ENCODE data around the gene PLXNA2. TPM values are rescaled to one million over a fixed set of nuclear protein-coding genes. Genes with fewer than 3 reads are reported as not detected.

The PLXNA2 gene
- total and polyA plus RNA-seq, 2 donors (not counting 3 experiments of a cell fraction or from before 2014, with no cell fraction given) = 42.6 to 229 TPM

- dilution Hi-C loops (cut with MboI; ENCODE audit: extremely low pct_ligation_motif_present, low sequenced_read_pairs) = no loop called here
- DNase-seq (ENCODE audit: low read depth, low spot score) = no peak
- Histone ChIP-seq H3K9ac (replicated peaks; ENCODE audit: extremely low read depth, insufficient read depth, low read length) (no peak overlapping the region), H2AFZ (ENCODE audit: low read depth, low read length) (no peak overlapping the region), H3K4me2 (ENCODE audit: insufficient read depth, low read length) (no peak overlapping the region), H3K79me2 (ENCODE audit: control insufficient read depth, insufficient read depth, low read length) (no peaks in the 10 kb centered on the region), H3K4me1 (ENCODE audit: control insufficient read depth, extremely low read depth, insufficient read depth, low read length) (no peaks in the 10 kb centered on the region), H3K4me3 (replicated peaks in 1 of 3; ENCODE audit: insufficient read depth in 1 of 3, low read depth in 1 of 3, low read length in 3 of 3) (no peak overlapping the region), H4K20me1 (replicated peaks; ENCODE audit: control insufficient read depth, extremely low read depth, insufficient read depth, low read length) (no peaks in the 10 kb centered on the region), H3K27ac (ENCODE audit: insufficient read depth, low read depth, low read length) (no peak overlapping the region), H3K9me3 (replicated peaks; ENCODE audit: control insufficient read depth, insufficient read depth, low read length) (no peaks in the 10 kb centered on the region), H3K36me3 (ENCODE audit: control insufficient read depth in 2 of 2, extremely low read depth in 1 of 2, insufficient read depth in 2 of 2, low read length in 2 of 2) (no peaks in the 10 kb centered on the region), H3K27me3 (ENCODE audit: control insufficient read depth in 2 of 2, insufficient read depth in 2 of 2, low read length in 2 of 2) (peaks cover 37 to 39% of the 10 kb centered on the region in 2 experiments), H3K9me1 (replicated peaks; ENCODE audit: control insufficient read depth, extremely low read depth, insufficient read depth, low read length) (no peaks in the 10 kb centered on the region)
- ChIA-PET POLR2A (no interaction called here), CTCF (interaction anchor here (0.7 to 1.2 kb wide), 2 partner anchors 7 to 404 kb away, joined by 3 read pairs; no protein-coding TSS in a partner anchor)
- no peak for TF ChIP-seq MYC (IDR thresholded peaks at IDR 0.05; ENCODE audit: low read depth, low read length)
- TF ChIP-seq CTCF (IDR thresholded peaks at IDR 0.05; ENCODE audit: extremely low read depth in 1 of 2, insufficient read depth in 1 of 2, low read depth in 1 of 2, low read length in 2 of 2) = peak in 1 of 2 donors; percentile 62
- intact Hi-C loops (cut with micrococcal nuclease) = loop anchor here (1.0 kb wide), 1 partner anchor 259 kb away; no protein-coding TSS in a partner anchor
- no TSS peak for BruUV-seq (replicated peaks)
- peak; percentile 64 for FAIRE-seq
These were observed 8.0 kb upstream of the PLXNA2 start for GRCh38 chr1:208251911-208252835.

- no peaks in the 10 kb centered on the region for H3K9me1 ChIP-seq (replicated peaks; ENCODE audit: control insufficient read depth, extremely low read depth, insufficient read depth, low read length)
- no peak for TF ChIP-seq MAX (IDR thresholded peaks at IDR 0.05; ENCODE audit: insufficient read depth, insufficient read length)
- no peak for TF ChIP-seq POLR2A (IDR thresholded peaks at IDR 0.05; ENCODE audit: low read depth, low read length)
- no peak for TF ChIP-seq GATA2 (IDR thresholded peaks at IDR 0.05; ENCODE audit: insufficient read depth, insufficient read length, low read depth, low read length)
- TF ChIP-seq POLR2AphosphoS5 (IDR thresholded peaks at IDR 0.05; ENCODE audit: insufficient read depth, low read depth, low read length) = no peak
- TF ChIP-seq CTCF (IDR thresholded peaks at IDR 0.05; ENCODE audit: extremely low read depth in 1 of 2, insufficient read depth in 1 of 2, low read depth in 1 of 2, low read length in 2 of 2) = no peak
- TF ChIP-seq MYC (IDR thresholded peaks at IDR 0.05; ENCODE audit: low read depth, low read length) = no peak
- no peak for TF ChIP-seq JUN (IDR thresholded peaks at IDR 0.05; ENCODE audit: borderline replicate concordance, insufficient read depth, insufficient read length, low read depth)
- TF ChIP-seq EZH2 (IDR thresholded peaks at IDR 0.05; ENCODE audit: borderline replicate concordance, low read depth, low read length, severe bottlenecking) = no peak
- no peak for TF ChIP-seq FOS (IDR thresholded peaks at IDR 0.05; ENCODE audit: borderline replicate concordance, insufficient read depth, low read length)
- ChIA-PET POLR2A (no interaction called here), CTCF (interaction anchor here (1.2 to 1.5 kb wide), 2 partner anchors 119 to 229 kb away, joined by 3 to 6 read pairs; no protein-coding TSS in a partner anchor)
- H3K27ac ChIP-seq (ENCODE audit: insufficient read depth, low read depth, low read length) = no peak overlapping the region
- H4K20me1 ChIP-seq (replicated peaks; ENCODE audit: control insufficient read depth, extremely low read depth, insufficient read depth, low read length) = no peaks in the 10 kb centered on the region
- no peaks in the 10 kb centered on the region for H3K4me1 ChIP-seq (ENCODE audit: control insufficient read depth, extremely low read depth, insufficient read depth, low read length)
- no peaks in the 10 kb centered on the region for H3K36me3 ChIP-seq (ENCODE audit: control insufficient read depth in 2 of 2, extremely low read depth in 1 of 2, insufficient read depth in 2 of 2, low read length in 2 of 2)
- intact Hi-C loops (cut with micrococcal nuclease) = no loop called here
- H3K4me2 ChIP-seq (ENCODE audit: insufficient read depth, low read length) = no peak overlapping the region
- H3K9me3 ChIP-seq (replicated peaks; ENCODE audit: control insufficient read depth, insufficient read depth, low read length) = no peaks in the 10 kb centered on the region
- H3K9ac ChIP-seq (replicated peaks; ENCODE audit: extremely low read depth, insufficient read depth, low read length) = no peak overlapping the region
- DNase-seq (ENCODE audit: low read depth, low spot score) (no peak), FAIRE-seq (no peak)
- H3K4me3 ChIP-seq (replicated peaks in 1 of 3; ENCODE audit: insufficient read depth in 1 of 3, low read depth in 1 of 3, low read length in 3 of 3) = no peak overlapping the region
- dilution Hi-C loops (cut with MboI; ENCODE audit: extremely low pct_ligation_motif_present, low sequenced_read_pairs) = no loop called here
- no peak overlapping the region for H2AFZ ChIP-seq (ENCODE audit: low read depth, low read length)
- no TSS peak for BruUV-seq (replicated peaks)
- H3K27me3 ChIP-seq (ENCODE audit: control insufficient read depth in 2 of 2, insufficient read depth in 2 of 2, low read length in 2 of 2) = peaks cover 32 to 35% of the 10 kb centered on the region in 2 experiments
- H3K79me2 ChIP-seq (ENCODE audit: control insufficient read depth, insufficient read depth, low read length) = no peaks in the 10 kb centered on the region
These were observed 6.8 kb upstream of the PLXNA2 start for GRCh38 chr1:208251015-208251414.
